HFF-Myc (cell line): ENCODE measurements around the gene FN3K.

Experiments
- DNase-seq: peaks from one replicate; pipeline ENCODE4 v3.0.0-alpha.2; 2011; ENCODE audit warnings: low read depth; ENCODE audit errors: extremely low read depth
- H3K4me3 ChIP-seq: replicated peaks from 2 replicates; pipeline ENCODE4 v1.5.1; 2011; ENCODE audit warnings: low read depth, mild to moderate bottlenecking, control low read depth, low read length
- TF ChIP-seq, protein P1 (sequence below): IDR thresholded peaks from 2 replicates; pipeline ENCODE4 v1.5.1; 2012; ENCODE audit warnings: mild to moderate bottlenecking, low read depth, low read length, control low read depth; ENCODE audit errors: missing control alignments

The FN3K gene

GRCh38 chr17:82703935-82704865 lies 31.2 kb upstream of the FN3K start:
- DNase-seq, result no peak
- H3K4me3 ChIP-seq, result no peak overlapping the region

DNA sequence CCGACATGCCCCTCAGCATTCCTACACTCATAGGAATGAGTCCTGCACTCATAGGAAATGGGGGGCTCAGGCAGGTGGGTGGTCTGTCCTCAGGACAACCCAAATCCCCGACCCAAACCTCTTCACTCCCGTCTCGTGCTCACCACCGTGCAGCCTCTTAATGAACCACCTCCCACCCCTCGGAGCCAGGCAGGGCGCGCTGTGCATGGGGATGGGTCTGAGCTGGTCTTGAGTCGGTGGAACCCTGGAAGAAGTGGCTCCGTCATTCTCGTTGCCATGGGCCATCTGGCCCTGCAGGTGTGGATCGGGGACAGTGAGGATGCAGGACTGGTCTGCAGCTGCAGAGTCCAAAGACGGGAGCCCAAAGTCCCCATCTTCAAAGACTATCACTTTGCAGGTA lies 30.5 kb upstream of the FN3K start:
- no peak overlapping the region for H3K4me3 ChIP-seq
- TF ChIP-seq, protein P1, sequence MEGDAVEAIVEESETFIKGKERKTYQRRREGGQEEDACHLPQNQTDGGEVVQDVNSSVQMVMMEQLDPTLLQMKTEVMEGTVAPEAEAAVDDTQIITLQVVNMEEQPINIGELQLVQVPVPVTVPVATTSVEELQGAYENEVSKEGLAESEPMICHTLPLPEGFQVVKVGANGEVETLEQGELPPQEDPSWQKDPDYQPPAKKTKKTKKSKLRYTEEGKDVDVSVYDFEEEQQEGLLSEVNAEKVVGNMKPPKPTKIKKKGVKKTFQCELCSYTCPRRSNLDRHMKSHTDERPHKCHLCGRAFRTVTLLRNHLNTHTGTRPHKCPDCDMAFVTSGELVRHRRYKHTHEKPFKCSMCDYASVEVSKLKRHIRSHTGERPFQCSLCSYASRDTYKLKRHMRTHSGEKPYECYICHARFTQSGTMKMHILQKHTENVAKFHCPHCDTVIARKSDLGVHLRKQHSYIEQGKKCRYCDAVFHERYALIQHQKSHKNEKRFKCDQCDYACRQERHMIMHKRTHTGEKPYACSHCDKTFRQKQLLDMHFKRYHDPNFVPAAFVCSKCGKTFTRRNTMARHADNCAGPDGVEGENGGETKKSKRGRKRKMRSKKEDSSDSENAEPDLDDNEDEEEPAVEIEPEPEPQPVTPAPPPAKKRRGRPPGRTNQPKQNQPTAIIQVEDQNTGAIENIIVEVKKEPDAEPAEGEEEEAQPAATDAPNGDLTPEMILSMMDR, result no peak
- DNase-seq, result no peak

More at GRCh38 chr17:82703935-82704865, 31.2 kb upstream of the FN3K start:
- TF ChIP-seq, protein P1, result no peak

DNA sequence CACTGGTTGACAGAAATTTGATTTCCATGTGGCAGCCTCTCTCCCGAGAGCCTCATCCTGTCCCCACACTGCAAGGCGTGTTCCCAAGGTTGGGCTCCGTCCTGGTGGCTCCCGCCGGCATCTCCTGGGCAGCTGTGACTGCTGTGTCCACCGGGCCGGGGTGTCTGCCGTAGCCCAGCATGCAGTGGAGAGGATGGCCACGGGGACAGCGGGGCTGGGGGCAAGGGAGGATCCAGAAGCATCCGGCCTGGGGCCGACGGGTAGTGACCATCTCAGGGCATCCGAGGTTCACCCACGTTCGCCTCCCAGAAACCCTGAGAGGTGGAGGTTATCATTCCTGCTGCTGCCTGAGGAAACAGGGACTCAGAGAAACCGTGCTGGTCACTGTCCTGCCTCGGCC lies 29.7 kb upstream of the FN3K start:
- H3K4me3 ChIP-seq, result no peak overlapping the region
- TF ChIP-seq, protein P1, result no peak
- DNase-seq, result no peak

DNA sequence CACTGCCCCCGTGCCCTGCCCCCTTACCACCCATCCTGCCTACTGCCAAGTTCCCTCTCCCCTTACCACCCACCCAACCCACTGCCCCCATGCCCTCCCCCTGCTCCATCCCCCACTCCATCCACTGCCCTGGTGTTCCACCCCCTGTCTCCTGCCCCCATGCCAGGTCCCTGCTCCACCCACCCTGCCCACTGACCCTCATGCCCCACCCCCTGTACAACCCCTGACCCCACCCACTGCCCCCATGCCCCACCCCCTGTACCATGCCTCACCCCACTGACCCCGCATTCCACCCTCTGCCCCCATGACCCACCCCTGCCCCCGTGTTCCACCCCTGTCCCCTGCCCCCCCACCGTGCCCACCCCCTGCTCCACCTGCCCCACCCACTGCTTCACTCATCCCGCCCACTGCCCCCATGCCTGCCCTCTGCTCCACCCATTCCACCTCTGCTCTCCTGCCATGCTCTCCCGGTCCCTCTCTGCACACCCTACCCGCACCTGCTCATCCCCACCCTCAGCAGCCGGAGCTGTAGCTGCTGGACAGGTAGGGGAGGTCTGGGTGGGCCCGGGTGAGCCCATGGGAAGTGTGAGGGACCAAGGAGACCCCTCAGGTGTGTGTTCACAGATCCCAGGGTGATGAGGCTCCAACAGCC lies 26.3 kb upstream of the FN3K start:
- DNase-seq, result no peak
- no peak overlapping the region for H3K4me3 ChIP-seq
- TF ChIP-seq, protein P1, result no peak

GRCh38 chr17:82709676-82710498 lies 25.5 kb upstream of the FN3K start:
- DNase-seq, result no peak
- no peak overlapping the region for H3K4me3 ChIP-seq
- TF ChIP-seq, protein P1, result no peak

DNA sequence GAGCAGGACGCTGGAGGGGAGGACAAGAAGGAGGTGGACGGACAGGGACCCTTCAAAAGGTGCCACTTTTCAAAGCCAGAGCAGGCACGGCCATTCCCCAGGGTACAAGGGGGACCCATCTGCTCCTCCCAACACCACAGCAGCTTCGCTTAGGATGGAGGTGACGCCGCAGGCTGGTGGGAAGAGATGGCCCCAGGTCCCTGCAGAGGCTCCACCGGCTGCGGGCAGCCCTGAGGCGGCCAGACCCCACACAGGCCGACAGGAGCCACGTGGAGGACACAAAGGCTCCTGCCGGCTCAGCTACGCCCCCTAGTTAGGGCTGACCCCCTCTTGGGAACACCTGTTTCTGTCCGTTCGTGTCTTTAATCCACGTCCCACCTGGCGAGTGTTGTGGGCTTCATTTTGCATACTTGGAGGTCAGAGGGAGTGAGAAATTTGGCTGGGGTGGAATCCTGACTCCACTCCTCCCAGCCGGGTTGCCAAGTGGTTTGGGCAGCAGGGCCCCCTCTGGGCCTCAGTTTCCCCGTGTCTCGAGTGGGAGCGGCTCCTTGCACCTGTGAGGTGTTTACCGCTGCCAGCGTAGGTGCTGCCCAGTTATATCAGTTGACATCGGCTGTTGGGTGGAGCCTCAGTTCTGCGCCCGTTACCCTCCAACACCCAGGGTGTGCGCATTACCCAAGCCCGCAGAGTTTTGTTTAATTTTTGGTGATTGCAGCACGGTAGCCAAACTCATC lies 24.7 kb upstream of the FN3K start:
- H3K4me3 ChIP-seq, result no peak overlapping the region
- no peak for DNase-seq
- TF ChIP-seq, protein P1, result no peak
